ENCODE measurements around the gene OR56A4.
"Not testable (repeated sequence)": the region's sequence is repeated elsewhere in the genome, so short reads cannot be mapped to it uniquely, and the experiment has no call there.

The OR56A4 gene

GRCh38 chr11:5994791-5995190, 12.0 kb downstream of the OR56A4 start:
- Histone ChIP-seq H3K4me3 (ENCODE audit: low read length) (no peak overlapping the region), H3K9ac (ENCODE audit: low read length) (no peak overlapping the region), H3K36me3 (ENCODE audit: control insufficient read depth, low read depth, low read length) (no peaks in the 10 kb centered on the region), H3K9me3 (ENCODE audit: control insufficient read depth, low read depth, low read length) (no peaks in the 10 kb centered on the region), H3K27me3 (ENCODE audit: control insufficient read depth, insufficient read depth, low read length) (no peaks in the 10 kb centered on the region), H3K4me1 (ENCODE audit: control insufficient read depth, low read depth, low read length) (no peaks in the 10 kb centered on the region), H3K27ac (ENCODE audit: low read length) (no peak overlapping the region)

DNA sequence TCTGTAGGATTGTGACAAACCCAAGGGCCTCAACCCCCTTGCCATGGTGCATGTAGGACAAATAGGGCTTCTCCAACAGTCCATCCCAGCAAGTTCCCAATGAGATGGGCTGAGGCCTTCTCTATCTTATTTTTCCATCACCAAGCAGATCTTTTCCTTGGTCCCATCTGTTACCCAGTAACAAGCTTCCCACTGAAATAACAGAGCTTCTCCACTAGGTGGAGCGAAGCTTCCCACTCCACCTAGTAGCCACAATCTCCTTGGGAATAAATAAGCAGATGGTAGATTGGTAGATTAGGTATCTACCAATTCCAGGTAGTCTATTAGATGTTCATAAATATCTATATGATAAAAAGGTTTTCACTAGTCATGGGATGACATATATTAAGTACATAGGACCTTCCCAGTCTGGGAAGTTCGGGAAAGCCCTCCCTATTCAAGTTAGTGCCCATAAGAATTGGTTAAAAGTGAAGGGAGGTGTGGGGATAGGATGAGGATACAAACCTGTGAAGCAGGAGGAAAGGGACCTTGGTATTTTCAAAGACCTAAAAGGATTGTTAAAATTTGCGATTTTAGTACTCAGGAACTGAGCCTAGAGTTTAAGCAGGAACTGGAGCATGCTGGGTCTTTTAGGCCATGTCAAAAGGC, 14.0 kb downstream of the OR56A4 start:
- H3K4me3 ChIP-seq (ENCODE audit: low read length): no peak overlapping the region
- H3K27ac ChIP-seq (ENCODE audit: low read length): no peak overlapping the region
- H3K9ac ChIP-seq (ENCODE audit: low read length): no peak overlapping the region
- H3K36me3 ChIP-seq (ENCODE audit: control insufficient read depth, low read depth, low read length): no peaks in the 10 kb centered on the region
- no peaks in the 10 kb centered on the region for H3K27me3 ChIP-seq (ENCODE audit: control insufficient read depth, insufficient read depth, low read length)
- H3K9me3 ChIP-seq (ENCODE audit: control insufficient read depth, low read depth, low read length): no peaks in the 10 kb centered on the region
- no peaks in the 10 kb centered on the region for H3K4me1 ChIP-seq (ENCODE audit: control insufficient read depth, low read depth, low read length)

- H3K9ac ChIP-seq (ENCODE audit: low read length): no peak overlapping the region
- H3K27ac ChIP-seq (ENCODE audit: low read length): no peak overlapping the region
- H3K4me1 ChIP-seq (ENCODE audit: control insufficient read depth, low read depth, low read length): no peaks in the 10 kb centered on the region
- H3K27me3 ChIP-seq (ENCODE audit: control insufficient read depth, insufficient read depth, low read length): no peaks in the 10 kb centered on the region
- H3K4me3 ChIP-seq (ENCODE audit: low read length): no peak overlapping the region
- H3K9me3 ChIP-seq (ENCODE audit: control insufficient read depth, low read depth, low read length): no peaks in the 10 kb centered on the region
- no peaks in the 10 kb centered on the region for H3K36me3 ChIP-seq (ENCODE audit: control insufficient read depth, low read depth, low read length)
Measured at GRCh38 chr11:5992150-5992549, 14.6 kb downstream of the OR56A4 start.

DNA sequence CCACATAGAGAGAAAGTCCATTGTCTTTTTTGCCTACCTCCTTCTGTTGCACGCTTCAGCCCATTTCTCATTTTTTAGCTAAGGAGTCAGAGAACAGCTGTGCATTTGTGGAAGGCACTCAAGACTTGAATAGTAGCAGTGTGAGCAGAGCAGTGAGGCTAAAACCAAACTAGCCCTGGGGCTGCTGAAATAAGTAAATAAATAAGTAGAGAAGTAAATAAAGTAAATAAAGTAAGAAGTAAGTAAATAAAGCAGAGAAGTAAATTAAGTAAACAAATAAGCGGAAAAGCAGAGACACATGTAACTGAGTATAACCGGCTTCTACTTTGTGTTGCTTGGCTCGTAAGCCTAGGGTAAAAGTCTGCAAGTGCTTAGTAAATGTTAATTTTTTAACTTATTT, 17.5 kb downstream of the OR56A4 start:
- Histone ChIP-seq H3K36me3 (ENCODE audit: control insufficient read depth, low read depth, low read length) (no peaks in the 10 kb centered on the region), H3K27me3 (ENCODE audit: control insufficient read depth, insufficient read depth, low read length) (no peaks in the 10 kb centered on the region), H3K4me3 (ENCODE audit: low read length) (no peak overlapping the region), H3K27ac (ENCODE audit: low read length) (no peak overlapping the region), H3K9ac (ENCODE audit: low read length) (no peak overlapping the region), H3K9me3 (ENCODE audit: control insufficient read depth, low read depth, low read length) (no peaks in the 10 kb centered on the region), H3K4me1 (ENCODE audit: control insufficient read depth, low read depth, low read length) (no peaks in the 10 kb centered on the region)

GRCh38 chr11:5986885-5987284, 19.9 kb downstream of the OR56A4 start, which contains the start of gene OR52L1:
Gene OR52L1 (minus strand): TSS chr11:5986985. CDS start chr11:5986930, 55 bp downstream.
- Histone ChIP-seq H3K36me3 (ENCODE audit: control insufficient read depth, low read depth, low read length) (no peaks in the 10 kb centered on the region), H3K27me3 (ENCODE audit: control insufficient read depth, insufficient read depth, low read length) (no peaks in the 10 kb centered on the region), H3K4me1 (ENCODE audit: control insufficient read depth, low read depth, low read length) (no peaks in the 10 kb centered on the region), H3K9ac (ENCODE audit: low read length) (no peak within 1 kb of the TSS), H3K4me3 (ENCODE audit: low read length) (no peak within 1 kb of the TSS), H3K9me3 (ENCODE audit: control insufficient read depth, low read depth, low read length) (no peaks in the 10 kb centered on the region), H3K27ac (ENCODE audit: low read length) (no peak within 1 kb of the TSS)

DNA sequence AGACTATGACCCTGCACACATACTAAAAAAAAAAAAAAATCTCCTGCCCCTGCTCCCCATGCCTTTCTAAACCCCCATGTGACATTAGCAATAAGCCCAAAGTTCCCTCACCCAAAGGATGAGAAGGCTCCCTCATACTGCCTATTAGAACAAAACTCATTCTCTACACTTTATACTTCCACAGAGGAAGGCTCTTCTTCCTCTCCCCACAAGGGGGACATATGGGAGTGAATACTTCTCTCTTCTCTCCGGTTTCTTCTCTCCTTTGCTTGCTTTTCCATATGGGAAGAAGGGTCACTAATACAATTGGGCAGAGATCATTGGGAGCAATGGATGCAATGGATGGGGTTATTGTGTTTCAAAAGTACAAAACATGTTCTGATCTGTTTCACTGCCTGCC, 23.3 kb downstream of the OR56A4 start:
- Histone ChIP-seq H3K36me3 (ENCODE audit: control insufficient read depth, low read depth, low read length) (no peaks in the 10 kb centered on the region), H3K27ac (ENCODE audit: low read length) (no peak overlapping the region), H3K9me3 (ENCODE audit: control insufficient read depth, low read depth, low read length) (no peaks in the 10 kb centered on the region), H3K9ac (ENCODE audit: low read length) (no peak overlapping the region), H3K4me1 (ENCODE audit: control insufficient read depth, low read depth, low read length) (no peaks in the 10 kb centered on the region), H3K27me3 (ENCODE audit: control insufficient read depth, insufficient read depth, low read length) (no peaks in the 10 kb centered on the region), H3K4me3 (ENCODE audit: low read length) (no peak overlapping the region)

DNA sequence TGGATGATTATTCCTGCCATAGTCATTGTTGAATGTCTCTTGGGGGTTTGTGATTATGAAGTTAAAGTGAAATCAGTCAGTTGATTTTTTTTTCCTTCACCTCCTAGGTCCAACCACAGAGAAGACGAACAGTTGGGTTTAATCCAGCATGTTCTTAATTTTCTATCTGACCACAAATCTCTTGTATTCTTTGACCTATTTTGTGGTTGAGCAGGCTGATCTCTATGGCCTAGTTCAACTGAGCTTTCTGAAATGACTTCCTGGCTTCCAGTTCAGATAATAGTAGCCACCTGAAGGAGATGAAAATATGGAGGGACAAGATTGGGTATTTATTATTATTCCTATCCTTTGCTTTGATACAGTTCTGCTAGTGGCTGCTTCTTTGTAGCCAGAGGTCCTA, 33.2 kb downstream of the OR56A4 start:
- no peaks in the 10 kb centered on the region for H3K36me3 ChIP-seq (ENCODE audit: control insufficient read depth, low read depth, low read length)
- H3K27ac ChIP-seq (ENCODE audit: low read length): no peak overlapping the region
- H3K4me1 ChIP-seq (ENCODE audit: control insufficient read depth, low read depth, low read length): no peaks in the 10 kb centered on the region
- no peaks in the 10 kb centered on the region for H3K27me3 ChIP-seq (ENCODE audit: control insufficient read depth, insufficient read depth, low read length)
- no peak overlapping the region for H3K9ac ChIP-seq (ENCODE audit: low read length)
- H3K4me3 ChIP-seq (ENCODE audit: low read length): no peak overlapping the region
- H3K9me3 ChIP-seq (ENCODE audit: control insufficient read depth, low read depth, low read length): no peaks in the 10 kb centered on the region

GRCh38 chr11:5968394-5968793, 38.4 kb downstream of the OR56A4 start, which contains the start of gene OR56A5:
Gene OR56A5 (minus strand): TSS chr11:5968494. CDS start chr11:5968494, 0 bp downstream.
- Histone ChIP-seq H3K9me3 (ENCODE audit: control insufficient read depth, low read depth, low read length) (peaks cover 5% of the 10 kb centered on the region), H3K36me3 (ENCODE audit: control insufficient read depth, low read depth, low read length) (no peaks in the 10 kb centered on the region), H3K9ac (ENCODE audit: low read length) (no peak within 1 kb of the TSS), H3K4me3 (ENCODE audit: low read length) (no peak within 1 kb of the TSS), H3K27me3 (ENCODE audit: control insufficient read depth, insufficient read depth, low read length) (no peaks in the 10 kb centered on the region), H3K27ac (ENCODE audit: low read length) (no peak within 1 kb of the TSS), H3K4me1 (ENCODE audit: control insufficient read depth, low read depth, low read length) (no peaks in the 10 kb centered on the region)

DNA sequence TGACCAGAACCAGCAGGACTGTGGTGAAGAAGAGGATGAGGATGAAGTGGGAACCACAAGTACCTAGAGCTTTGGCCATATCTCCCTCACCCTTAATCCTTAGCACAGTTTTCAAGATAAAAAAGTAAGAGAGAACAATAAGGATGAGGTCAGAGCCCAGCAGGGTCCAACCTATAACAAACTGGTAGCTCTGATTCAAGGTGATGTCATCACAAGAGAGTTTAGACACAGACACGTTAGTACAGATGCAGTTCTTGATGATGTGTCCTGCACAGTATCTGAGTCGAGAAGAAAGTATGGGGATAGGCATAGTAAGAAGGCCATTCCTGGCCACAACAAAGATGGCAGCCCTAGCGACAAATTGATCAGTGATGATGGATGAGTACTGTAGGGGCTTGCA, 39.0 kb downstream of the OR56A4 start:
- H3K36me3 ChIP-seq (ENCODE audit: control insufficient read depth, low read depth, low read length): no peaks in the 10 kb centered on the region
- no peak overlapping the region for H3K9ac ChIP-seq (ENCODE audit: low read length)
- H3K4me3 ChIP-seq (ENCODE audit: low read length): no peak overlapping the region
- no peaks in the 10 kb centered on the region for H3K27me3 ChIP-seq (ENCODE audit: control insufficient read depth, insufficient read depth, low read length)
- H3K27ac ChIP-seq (ENCODE audit: low read length): no peak overlapping the region
- no peaks in the 10 kb centered on the region for H3K4me1 ChIP-seq (ENCODE audit: control insufficient read depth, low read depth, low read length)
- peaks cover 5% of the 10 kb centered on the region for H3K9me3 ChIP-seq (ENCODE audit: control insufficient read depth, low read depth, low read length)

- H3K9me3 ChIP-seq (ENCODE audit: control insufficient read depth, low read depth, low read length): peaks cover 5% of the 10 kb centered on the region
- no peak overlapping the region for H3K27ac ChIP-seq (ENCODE audit: low read length)
- no peaks in the 10 kb centered on the region for H3K36me3 ChIP-seq (ENCODE audit: control insufficient read depth, low read depth, low read length)
- H3K4me1 ChIP-seq (ENCODE audit: control insufficient read depth, low read depth, low read length): no peaks in the 10 kb centered on the region
- no peaks in the 10 kb centered on the region for H3K27me3 ChIP-seq (ENCODE audit: control insufficient read depth, insufficient read depth, low read length)
- no peak overlapping the region for H3K4me3 ChIP-seq (ENCODE audit: low read length)
- H3K9ac ChIP-seq (ENCODE audit: low read length): no peak overlapping the region
Measured at GRCh38 chr11:5966958-5967357, 39.8 kb downstream of the OR56A4 start.

DNA sequence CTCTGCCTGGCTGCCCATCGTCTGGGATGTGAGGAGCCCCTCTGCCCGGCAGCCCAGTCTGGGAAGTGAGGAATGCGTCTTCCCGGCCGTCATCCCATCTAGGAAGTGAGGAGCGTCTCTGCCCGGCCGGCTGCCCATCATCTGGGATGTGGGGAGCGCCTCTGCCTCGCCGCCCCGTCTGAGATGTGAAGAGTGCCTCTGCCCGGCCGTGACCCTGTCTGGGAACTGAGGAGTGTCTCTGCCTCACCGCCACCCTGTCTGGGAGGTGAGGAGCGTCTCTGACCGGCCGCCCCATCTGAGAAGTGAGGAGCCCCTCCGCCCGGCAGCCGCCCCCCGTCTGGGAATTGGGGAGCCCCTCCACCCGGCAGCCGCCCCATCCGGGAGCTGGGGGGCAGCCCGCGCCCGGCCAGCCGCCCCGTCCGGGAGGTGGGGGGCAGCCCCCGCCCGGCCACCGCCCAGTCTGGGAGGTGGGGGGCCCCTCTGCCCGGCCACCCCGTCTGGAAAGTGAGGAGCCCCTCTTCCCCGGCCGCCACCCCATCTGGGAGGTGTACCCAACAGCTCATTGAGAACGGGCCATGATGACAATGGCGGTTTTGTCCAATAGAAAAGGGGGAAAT, 45.9 kb downstream of the OR56A4 start:
- H3K27me3 ChIP-seq (ENCODE audit: control insufficient read depth, insufficient read depth, low read length); H3K36me3 ChIP-seq (ENCODE audit: control insufficient read depth, low read depth, low read length); H3K27ac ChIP-seq (ENCODE audit: low read length); H3K4me1 ChIP-seq (ENCODE audit: control insufficient read depth, low read depth, low read length); H3K9ac ChIP-seq (ENCODE audit: low read length); H3K4me3 ChIP-seq (ENCODE audit: low read length); H3K9me3 ChIP-seq (ENCODE audit: control insufficient read depth, low read depth, low read length): not testable (repeated sequence)

GRCh38 chr11:5955586-5955985, 51.2 kb downstream of the OR56A4 start:
- Histone ChIP-seq H3K27ac (ENCODE audit: low read length) (no peak overlapping the region), H3K9me3 (ENCODE audit: control insufficient read depth, low read depth, low read length) (peaks cover 2% of the 10 kb centered on the region), H3K27me3 (ENCODE audit: control insufficient read depth, insufficient read depth, low read length) (no peaks in the 10 kb centered on the region), H3K36me3 (ENCODE audit: control insufficient read depth, low read depth, low read length) (no peaks in the 10 kb centered on the region), H3K4me1 (ENCODE audit: control insufficient read depth, low read depth, low read length) (no peaks in the 10 kb centered on the region), H3K4me3 (ENCODE audit: low read length) (no peak overlapping the region), H3K9ac (ENCODE audit: low read length) (no peak overlapping the region)
